PC-3 (cell line): ENCODE data around the gene UNC93A. TPM values are rescaled to one million over a fixed set of nuclear protein-coding genes. Genes with fewer than 3 reads are reported as not detected.
"Not testable (repeated sequence)": the region's sequence is repeated elsewhere in the genome, so short reads cannot be mapped to it uniquely, and the experiment has no call there.

Source experiments
- ATAC-seq: fragments of 200-7000 bp; cut with Tn5 transposase; 2 replicates; pipeline ENCODE4 v1.9.1; 2020; ENCODE audit warnings: mild to moderate bottlenecking, moderate library complexity
- Bru-seq: library from RNA; stranded (reverse); fragments of 400-500 nt; gene quantifications from one replicate; lab custom pipeline; 2021; lab: Mats Ljungman, UMichigan
- BruChase-seq, 2 experiments: library from RNA; stranded (reverse); fragments of 400-500 nt; gene quantifications; one replicate each; lab custom pipeline; 2021; lab: Mats Ljungman, UMichigan
- BruUV-seq: library from RNA; stranded (reverse); fragments of 400-500 nt; replicated peaks from 2 replicates; lab custom pipeline; 2021; lab: Mats Ljungman, UMichigan
- CTCF ChIA-PET: fragments of 300-600 bp; sonication (Branson Sonifier 250); formaldehyde crosslinking; loops from one replicate; lab custom pipeline; 2022; ENCODE audit warnings: antibody characterized with exemption; lab: Charles Lee
- POLR2A ChIA-PET: fragments of 300-600 bp; sonication (Branson Sonifier 250); formaldehyde crosslinking; loops from one replicate; lab custom pipeline; 2022; ENCODE audit warnings: antibody characterized with exemption; ENCODE audit not compliant: unreplicated experiment; lab: Charles Lee
- DNase-seq: peaks from one replicate; pipeline ENCODE4 v3.0.0-alpha.2; 2015
- H2AFZ ChIP-seq: fragments of 300-600 bp; sonication (generic); 2 replicates; pipeline ENCODE4 v1.6.0; 2016; ENCODE audit warnings: antibody characterized with exemption, low read length
- H3F3A ChIP-seq: fragments of 300-600 bp; sonication (generic); one replicate; pipeline ENCODE4 v1.6.0; 2017; ENCODE audit warnings: antibody characterized with exemption, low read length, control low read depth, mild to moderate bottlenecking; ENCODE audit not compliant: unreplicated experiment
- H3K27ac ChIP-seq: fragments of 300-600 bp; sonication (generic); 2 replicates; pipeline ENCODE4 v1.5.1; 2016; ENCODE audit warnings: mild to moderate bottlenecking, low read length
- H3K27me3 ChIP-seq: fragments of 300-600 bp; sonication (generic); 2 replicates; pipeline ENCODE4 v1.6.1; 2016; ENCODE audit warnings: low read length, mixed read lengths
- H3K36me3 ChIP-seq: fragments of 300-600 bp; sonication (generic); 2 replicates; pipeline ENCODE4 v1.6.1; 2016; ENCODE audit warnings: low read depth, mixed run types, low read length, mixed read lengths
- H3K4me1 ChIP-seq: fragments of 300-600 bp; sonication (generic); 2 replicates; pipeline ENCODE4 v1.5.1; 2016; ENCODE audit warnings: low read length; ENCODE audit not compliant: insufficient read depth
- H3K4me2 ChIP-seq: fragments of 300-600 bp; sonication (generic); 2 replicates; pipeline ENCODE4 v1.6.0; 2016; ENCODE audit warnings: low read length
- H3K4me3 ChIP-seq: fragments of 300-600 bp; sonication (generic); 2 replicates; pipeline ENCODE4 v1.5.1; 2016; ENCODE audit warnings: mild to moderate bottlenecking, low read length, mixed read lengths
- H3K79me2 ChIP-seq: fragments of 300-600 bp; sonication (generic); 2 replicates; pipeline ENCODE4 v1.6.1; 2017; ENCODE audit warnings: low read length, mixed read lengths
- H3K9ac ChIP-seq: fragments of 300-600 bp; sonication (generic); 2 replicates; pipeline ENCODE4 v1.6.0; 2016; ENCODE audit warnings: mild to moderate bottlenecking, low read length
- H3K9me2 ChIP-seq: fragments of 300-600 bp; sonication (generic); replicated peaks from 2 replicates; pipeline ENCODE4 v1.6.1; 2016; ENCODE audit warnings: mixed run types, low read length, mixed read lengths
- H3K9me3 ChIP-seq: fragments of 300-600 bp; sonication (generic); 2 replicates; pipeline ENCODE4 v1.6.1; 2016; ENCODE audit warnings: low read length, mixed read lengths
- H4K20me1 ChIP-seq: fragments of 300-600 bp; sonication (generic); 2 replicates; pipeline ENCODE4 v1.6.1; 2016; ENCODE audit warnings: low read length, mixed read lengths
- EZH2 ChIP-seq: fragments of 300-600 bp; sonication (generic); IDR thresholded peaks from one replicate; pipeline ENCODE4 v1.6.1; 2017; ENCODE audit warnings: antibody characterized with exemption, mild to moderate bottlenecking, low read length; ENCODE audit not compliant: unreplicated experiment
- EZH2phosphoT487 ChIP-seq: fragments of 300-600 bp; sonication (generic); IDR thresholded peaks from 2 replicates; pipeline ENCODE4 v1.6.1; 2018; ENCODE audit warnings: mild to moderate bottlenecking, antibody characterized with exemption, low read length, borderline replicate concordance
- intact Hi-C: fragments of 100-400 bp; cut with micrococcal nuclease; formaldehyde crosslinking; loops from 2 replicates; pipeline ENCODE4 v1.9.0; 2023
- long read RNA-seq: library from polyadenylated mRNA; unstranded; transcript quantifications from one replicate; pipeline ENCODE4 v2.0.0, GENCODE V29; 2021; ENCODE audit not compliant: unreplicated experiment
- total RNA-seq: library from RNA; depleted of rRNA; stranded (reverse); fragments of >200 nt; gene quantifications from 2 replicates; pipeline ENCODE4 v1.2.3, GENCODE V29; 2014; rRNA removed
- TF ChIP-seq, protein P1 (sequence below): fragments of 300-600 bp; sonication (generic); conservative IDR thresholded peaks from 2 replicates; pipeline ENCODE4 v1.5.1; 2017; ENCODE audit warnings: antibody characterized with exemption, low read depth, mild to moderate bottlenecking, low read length

Gene UNC93A
- total RNA-seq (not detected in 2 replicates), Bru-seq, nascent RNA (not detected), BruChase-seq, experiment 1, labeled RNA remaining after a 6-hour chase (not detected), BruChase-seq, experiment 2, labeled RNA remaining after a 2-hour chase (not detected)
- long read RNA-seq: 0 reads

GRCh38 chr6:167290786-167291622, at the start of gene UNC93A:
TSS of gene UNC93A (plus strand) at chr6:167291315. CDS start at chr6:167291490, 175 bp downstream.
- Histone ChIP-seq H3K36me3 (no peaks in the 10 kb centered on the region), H3K27ac (no peak within 1 kb of the TSS), H3K9me2 (no peaks in the 10 kb centered on the region), H2AFZ (no peak within 1 kb of the TSS), H3K4me3 (no peak within 1 kb of the TSS), H3K4me1 (no peaks in the 10 kb centered on the region), H3K27me3 (0 out of 2 replicates have a peak, but pooled peaks cover 10% of the 10 kb centered on the region), H3K9me3 (no peaks in the 10 kb centered on the region), H4K20me1 (no peaks in the 10 kb centered on the region), H3K9ac (no peak within 1 kb of the TSS), H3F3A (no peaks in the 10 kb centered on the region), H3K79me2 (no peaks in the 10 kb centered on the region), H3K4me2 (no peak within 1 kb of the TSS)
- TF ChIP-seq EZH2 (no peak), EZH2phosphoT487 (no peak)
- TF ChIP-seq, protein P1, sequence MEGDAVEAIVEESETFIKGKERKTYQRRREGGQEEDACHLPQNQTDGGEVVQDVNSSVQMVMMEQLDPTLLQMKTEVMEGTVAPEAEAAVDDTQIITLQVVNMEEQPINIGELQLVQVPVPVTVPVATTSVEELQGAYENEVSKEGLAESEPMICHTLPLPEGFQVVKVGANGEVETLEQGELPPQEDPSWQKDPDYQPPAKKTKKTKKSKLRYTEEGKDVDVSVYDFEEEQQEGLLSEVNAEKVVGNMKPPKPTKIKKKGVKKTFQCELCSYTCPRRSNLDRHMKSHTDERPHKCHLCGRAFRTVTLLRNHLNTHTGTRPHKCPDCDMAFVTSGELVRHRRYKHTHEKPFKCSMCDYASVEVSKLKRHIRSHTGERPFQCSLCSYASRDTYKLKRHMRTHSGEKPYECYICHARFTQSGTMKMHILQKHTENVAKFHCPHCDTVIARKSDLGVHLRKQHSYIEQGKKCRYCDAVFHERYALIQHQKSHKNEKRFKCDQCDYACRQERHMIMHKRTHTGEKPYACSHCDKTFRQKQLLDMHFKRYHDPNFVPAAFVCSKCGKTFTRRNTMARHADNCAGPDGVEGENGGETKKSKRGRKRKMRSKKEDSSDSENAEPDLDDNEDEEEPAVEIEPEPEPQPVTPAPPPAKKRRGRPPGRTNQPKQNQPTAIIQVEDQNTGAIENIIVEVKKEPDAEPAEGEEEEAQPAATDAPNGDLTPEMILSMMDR: no peak
- ATAC-seq (no peak), DNase-seq (no peak)
- intact Hi-C loops: no loop called here
- ChIA-PET POLR2A (no interaction called here), CTCF (no interaction called here)
- BruUV-seq: no TSS peak

GRCh38 chr6:167241321-167242134, 49.6 kb upstream of the UNC93A start:
- H3K27me3 ChIP-seq: peaks cover 27% of the 10 kb centered on the region
- H3K9me2 ChIP-seq, H3K9me3 ChIP-seq, H3K27ac ChIP-seq, POLR2A ChIA-PET, H3K4me2 ChIP-seq, H3K9ac ChIP-seq, H4K20me1 ChIP-seq, CTCF ChIA-PET, H3F3A ChIP-seq, H2AFZ ChIP-seq, DNase-seq, H3K4me1 ChIP-seq, H3K4me3 ChIP-seq, intact Hi-C loops, H3K79me2 ChIP-seq, ATAC-seq, H3K36me3 ChIP-seq, BruUV-seq: not testable (repeated sequence)

DNA sequence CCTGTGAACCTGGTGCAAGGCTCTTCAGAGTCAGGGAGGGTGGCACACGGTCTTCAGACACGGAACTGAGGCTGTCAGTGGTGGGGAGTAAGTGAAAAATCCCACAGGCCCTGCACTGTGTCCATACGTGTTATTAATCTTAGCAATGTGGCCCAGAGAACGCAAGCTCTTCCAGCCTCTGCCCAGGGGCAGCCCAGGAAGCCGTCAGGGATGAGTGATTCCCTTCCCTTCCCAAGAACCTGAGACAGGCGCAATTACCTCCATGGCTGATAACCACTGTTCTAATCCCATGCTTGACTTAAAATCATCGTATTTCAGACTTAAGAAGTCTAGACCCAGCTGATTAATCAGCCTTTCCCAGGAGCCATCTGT, 49.0 kb upstream of the UNC93A start:
- H3K27me3 ChIP-seq: peaks cover 33% of the 10 kb centered on the region
- H3F3A ChIP-seq, H3K4me2 ChIP-seq, H2AFZ ChIP-seq, POLR2A ChIA-PET, DNase-seq, H3K4me1 ChIP-seq, H3K36me3 ChIP-seq, BruUV-seq, H3K9ac ChIP-seq, H3K9me3 ChIP-seq, CTCF ChIA-PET, H3K4me3 ChIP-seq, intact Hi-C loops, H3K79me2 ChIP-seq, H3K9me2 ChIP-seq, ATAC-seq, H4K20me1 ChIP-seq, H3K27ac ChIP-seq: not testable (repeated sequence)

GRCh38 chr6:167242511-167243051, 48.5 kb upstream of the UNC93A start:
- H3K4me3 ChIP-seq, H3K9ac ChIP-seq, H3F3A ChIP-seq, H3K4me2 ChIP-seq, BruUV-seq, POLR2A ChIA-PET, H4K20me1 ChIP-seq, intact Hi-C loops, H3K36me3 ChIP-seq, H3K4me1 ChIP-seq, CTCF ChIA-PET, H3K9me2 ChIP-seq, H3K27ac ChIP-seq, H2AFZ ChIP-seq, H3K79me2 ChIP-seq, ATAC-seq, H3K9me3 ChIP-seq, DNase-seq: not testable (repeated sequence)
- H3K27me3 ChIP-seq: peaks cover 33% of the 10 kb centered on the region
